ENCODE data around the gene LIF.

DNA sequence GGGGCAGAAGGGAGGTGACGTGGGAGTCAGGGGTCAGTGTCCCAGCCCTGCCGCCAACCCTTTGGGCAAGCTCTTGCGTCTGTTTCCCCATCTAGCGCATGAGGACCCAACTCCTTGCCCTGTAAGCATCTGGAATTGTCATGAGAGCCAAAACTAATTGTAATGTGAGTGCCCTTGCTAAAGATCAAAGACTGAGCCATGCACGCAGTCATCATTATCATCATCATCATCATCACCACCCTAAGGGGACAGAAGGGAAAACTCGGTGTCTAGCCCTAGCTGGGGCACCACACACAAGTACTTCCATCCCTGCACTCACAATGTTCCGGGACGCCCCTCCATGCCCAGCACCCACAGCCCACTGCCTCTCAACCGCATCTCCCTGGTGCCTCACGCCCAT is 2.5 kb downstream of the LIF start:
- TF ChIP-seq, protein P1, sequence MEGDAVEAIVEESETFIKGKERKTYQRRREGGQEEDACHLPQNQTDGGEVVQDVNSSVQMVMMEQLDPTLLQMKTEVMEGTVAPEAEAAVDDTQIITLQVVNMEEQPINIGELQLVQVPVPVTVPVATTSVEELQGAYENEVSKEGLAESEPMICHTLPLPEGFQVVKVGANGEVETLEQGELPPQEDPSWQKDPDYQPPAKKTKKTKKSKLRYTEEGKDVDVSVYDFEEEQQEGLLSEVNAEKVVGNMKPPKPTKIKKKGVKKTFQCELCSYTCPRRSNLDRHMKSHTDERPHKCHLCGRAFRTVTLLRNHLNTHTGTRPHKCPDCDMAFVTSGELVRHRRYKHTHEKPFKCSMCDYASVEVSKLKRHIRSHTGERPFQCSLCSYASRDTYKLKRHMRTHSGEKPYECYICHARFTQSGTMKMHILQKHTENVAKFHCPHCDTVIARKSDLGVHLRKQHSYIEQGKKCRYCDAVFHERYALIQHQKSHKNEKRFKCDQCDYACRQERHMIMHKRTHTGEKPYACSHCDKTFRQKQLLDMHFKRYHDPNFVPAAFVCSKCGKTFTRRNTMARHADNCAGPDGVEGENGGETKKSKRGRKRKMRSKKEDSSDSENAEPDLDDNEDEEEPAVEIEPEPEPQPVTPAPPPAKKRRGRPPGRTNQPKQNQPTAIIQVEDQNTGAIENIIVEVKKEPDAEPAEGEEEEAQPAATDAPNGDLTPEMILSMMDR (IDR thresholded peaks at IDR 0.05; ENCODE audit: poor library complexity): no peak
- TF ChIP-seq EZH2phosphoT487 (IDR thresholded peaks at IDR 0.05; ENCODE audit: low read depth, severe bottlenecking, unreplicated experiment): no peak
- TF ChIP-seq EZH2 (IDR thresholded peaks at IDR 0.05; ENCODE audit: borderline replicate concordance): no peak
